ENCODE data around the gene PPP1R37.

The PPP1R37 gene

GRCh38 chr19:45092747-45093678 is at the start of gene PPP1R37:
Gene PPP1R37, plus strand, starts transcription at chr19:45093179. Its CDS starts 147 bp downstream, at chr19:45093326.
- H3K27me3 ChIP-seq (ENCODE audit: control insufficient read depth, insufficient read depth, low read length) = no peaks in the 10 kb centered on the region
- no peaks in the 10 kb centered on the region for H3K9me3 ChIP-seq (ENCODE audit: control insufficient read depth, low read length)
- H3K4me3 ChIP-seq (ENCODE audit: low read depth, low read length) = peak within 1 kb of the TSS; percentile 88
- peaks cover 28% of the 10 kb centered on the region for H3K4me1 ChIP-seq
- H2AFZ ChIP-seq = peak within 1 kb of the TSS; percentile 90
- H3K36me3 ChIP-seq (ENCODE audit: control insufficient read depth, insufficient read depth, low read length) = no peaks in the 10 kb centered on the region
- H3K4me2 ChIP-seq (ENCODE audit: low read length) = peak within 1 kb of the TSS; percentile 98
- TF ChIP-seq CTCF (IDR thresholded peaks at IDR 0.05) = peak; percentile 28
- H3K79me2 ChIP-seq = peaks cover 51% of the 10 kb centered on the region
- peak within 1 kb of the TSS; percentile 84 for H3K27ac ChIP-seq
- peak within 1 kb of the TSS; percentile 65 for H3K9ac ChIP-seq

GRCh38 chr19:45045671-45046353 is 47.2 kb upstream of the PPP1R37 start:
- no peak overlapping the region for H3K9ac ChIP-seq
- H2AFZ ChIP-seq = no peak overlapping the region
- no peak overlapping the region for H3K27ac ChIP-seq

GRCh38 chr19:45046355-45046754 is 46.6 kb upstream of the PPP1R37 start:
- Histone ChIP-seq H3K4me3 (ENCODE audit: low read depth, low read length) (no peak overlapping the region), H3K4me1 (no peaks in the 10 kb centered on the region), H2AFZ (no peak overlapping the region), H3K27me3 (ENCODE audit: control insufficient read depth, insufficient read depth, low read length) (no peaks in the 10 kb centered on the region), H3K9me3 (ENCODE audit: control insufficient read depth, low read length) (no peaks in the 10 kb centered on the region), H3K4me2 (ENCODE audit: low read length) (no peak overlapping the region), H3K27ac (no peak overlapping the region), H3K9ac (no peak overlapping the region), H3K36me3 (ENCODE audit: control insufficient read depth, insufficient read depth, low read length) (no peaks in the 10 kb centered on the region), H3K79me2 (peaks cover 78% of the 10 kb centered on the region)
- TF ChIP-seq CTCF (IDR thresholded peaks at IDR 0.05) = no peak

More at GRCh38 chr19:45045671-45046353, 47.2 kb upstream of the PPP1R37 start:
- H3K4me2 ChIP-seq (ENCODE audit: low read length) = no peak overlapping the region
- no peaks in the 10 kb centered on the region for H3K36me3 ChIP-seq (ENCODE audit: control insufficient read depth, insufficient read depth, low read length)
- H3K4me3 ChIP-seq (ENCODE audit: low read depth, low read length) = no peak overlapping the region
- no peak for TF ChIP-seq CTCF (IDR thresholded peaks at IDR 0.05)
- H3K27me3 ChIP-seq (ENCODE audit: control insufficient read depth, insufficient read depth, low read length) = no peaks in the 10 kb centered on the region
- H3K79me2 ChIP-seq = peaks cover 77% of the 10 kb centered on the region
- H3K9me3 ChIP-seq (ENCODE audit: control insufficient read depth, low read length) = no peaks in the 10 kb centered on the region
- no peaks in the 10 kb centered on the region for H3K4me1 ChIP-seq

- no peak overlapping the region for H2AFZ ChIP-seq
- no peaks in the 10 kb centered on the region for H3K4me1 ChIP-seq
- H3K9me3 ChIP-seq (ENCODE audit: control insufficient read depth, low read length) = no peaks in the 10 kb centered on the region
- H3K36me3 ChIP-seq (ENCODE audit: control insufficient read depth, insufficient read depth, low read length) = no peaks in the 10 kb centered on the region
- H3K4me2 ChIP-seq (ENCODE audit: low read length) = no peak overlapping the region
- no peaks in the 10 kb centered on the region for H3K27me3 ChIP-seq (ENCODE audit: control insufficient read depth, insufficient read depth, low read length)
- H3K79me2 ChIP-seq = peaks cover 78% of the 10 kb centered on the region
- H3K27ac ChIP-seq = no peak overlapping the region
- H3K4me3 ChIP-seq (ENCODE audit: low read depth, low read length) = no peak overlapping the region
- H3K9ac ChIP-seq = no peak overlapping the region
- no peak for TF ChIP-seq CTCF (IDR thresholded peaks at IDR 0.05)
Measured at GRCh38 chr19:45047188-45047797, 45.7 kb upstream of the PPP1R37 start.

All from parathyroid adenoma (tissue), 2 donors.